Measurements from ENCODE around the gene MRPL46. TPM values are rescaled to one million over a fixed set of nuclear protein-coding genes. Genes with fewer than 3 reads are reported as not detected.
A peak's percentile ranks its signal among the peaks of the same experiment; 100 is the strongest.

MRPL46 gene
- total and polyA plus RNA-seq, 7 donors = 47.3 to 207 (median 82.1) TPM

GRCh38 chr15:88504445-88504844 is 37.3 kb upstream of the MRPL46 start:
- intact Hi-C loops (cut with DNase I) = no loop called here
- WGBS, 3 donors = 92 to 100% (median 94%) methylated on average over 1 of the region's 1 CpG
- TF ChIP-seq CTCF (IDR thresholded peaks at IDR 0.05) = no peak
- Histone ChIP-seq H3K4me3 (no peak overlapping the region), H3K9me3 (no peaks in the 10 kb centered on the region), H3K36me3 (ENCODE audit: insufficient read depth in 1 of 2, low read depth in 1 of 2) (peaks cover 8 to 78% of the 10 kb centered on the region in 2 donors), H3K27ac (no peak overlapping the region), H3K27me3 (ENCODE audit: insufficient read depth in 3 of 3, low read length in 2 of 3) (no peaks in the 10 kb centered on the region), H3K4me1 (no peaks in the 10 kb centered on the region)
- DNase-seq = no peak
- no peak for ATAC-seq

GRCh38 chr15:88498996-88499395 is 31.8 kb upstream of the MRPL46 start:
- Histone ChIP-seq H3K36me3 (ENCODE audit: insufficient read depth in 1 of 2, low read depth in 1 of 2) (peaks cover 0 to 32% of the 10 kb centered on the region in 2 donors), H3K27me3 (ENCODE audit: insufficient read depth in 3 of 3, low read length in 2 of 3) (no peaks in the 10 kb centered on the region), H3K4me1 (no peaks in the 10 kb centered on the region), H3K4me3 (no peak overlapping the region), H3K9me3 (no peaks in the 10 kb centered on the region), H3K27ac (no peak overlapping the region)
- WGBS, 3 donors = 64 to 69% (median 65%) methylated on average over 3 of the region's 3 CpGs
- no peak for TF ChIP-seq CTCF (IDR thresholded peaks at IDR 0.05)
- intact Hi-C loops (cut with DNase I) = no loop called here
- no peak for DNase-seq
- ATAC-seq = no peak

GRCh38 chr15:88497109-88497765 is 30.0 kb upstream of the MRPL46 start:
- DNase-seq (no peak), ATAC-seq (peak in 1 of 4 donors; percentile 48)
- H3K27ac ChIP-seq = no peak overlapping the region
- no peaks in the 10 kb centered on the region for H3K4me1 ChIP-seq
- H3K36me3 ChIP-seq (ENCODE audit: insufficient read depth in 1 of 2, low read depth in 1 of 2) = peaks cover 0 to 20% of the 10 kb centered on the region in 2 donors
- no peaks in the 10 kb centered on the region for H3K27me3 ChIP-seq (ENCODE audit: insufficient read depth in 3 of 3, low read length in 2 of 3)
- intact Hi-C loops (cut with DNase I) = no loop called here
- 65 to 77% (median 70%) methylated on average over 11 of the region's 11 CpGs for WGBS, 3 donors
- TF ChIP-seq CTCF (IDR thresholded peaks at IDR 0.05) = no peak
- no peaks in the 10 kb centered on the region for H3K9me3 ChIP-seq
- no peak overlapping the region for H3K4me3 ChIP-seq

GRCh38 chr15:88493844-88494243 is 26.7 kb upstream of the MRPL46 start:
- intact Hi-C loops (cut with DNase I) = no loop called here
- no peak for TF ChIP-seq CTCF (IDR thresholded peaks at IDR 0.05)
- DNase-seq = no peak

GRCh38 chr15:88491158-88491557 is 24.0 kb upstream of the MRPL46 start:
- no peak for TF ChIP-seq CTCF (IDR thresholded peaks at IDR 0.05)

More at GRCh38 chr15:88493844-88494243, 26.7 kb upstream of the MRPL46 start:
- WGBS, 3 donors = 67 to 84% (median 71%) methylated on average over 10 of the region's 10 CpGs
- ATAC-seq = peak in 1 of 4 donors; percentile 38
- no peak overlapping the region for H3K4me3 ChIP-seq
- H3K4me1 ChIP-seq = no peaks in the 10 kb centered on the region
- H3K9me3 ChIP-seq = no peaks in the 10 kb centered on the region
- H3K27me3 ChIP-seq (ENCODE audit: insufficient read depth in 3 of 3, low read length in 2 of 3) = no peaks in the 10 kb centered on the region
- H3K36me3 ChIP-seq (ENCODE audit: insufficient read depth in 1 of 2, low read depth in 1 of 2) = peaks cover 0 to 14% of the 10 kb centered on the region in 2 donors
- H3K27ac ChIP-seq = no peak overlapping the region

More at GRCh38 chr15:88491158-88491557, 24.0 kb upstream of the MRPL46 start:
- H3K36me3 ChIP-seq (ENCODE audit: insufficient read depth in 1 of 2, low read depth in 1 of 2) = peaks cover 0 to 11% of the 10 kb centered on the region in 2 donors
- H3K27me3 ChIP-seq (ENCODE audit: insufficient read depth in 3 of 3, low read length in 2 of 3) = no peaks in the 10 kb centered on the region
- DNase-seq (no peak), ATAC-seq (no peak)
- no peaks in the 10 kb centered on the region for H3K4me1 ChIP-seq
- WGBS, 3 donors = 57 to 60% (median 58%) methylated on average over 10 of the region's 10 CpGs
- intact Hi-C loops (cut with DNase I) = no loop called here
- no peak overlapping the region for H3K27ac ChIP-seq
- H3K4me3 ChIP-seq = no peak overlapping the region
- no peaks in the 10 kb centered on the region for H3K9me3 ChIP-seq
